ENCODE results near the gene ZNF385B. TPM values are rescaled to one million over a fixed set of nuclear protein-coding genes. Genes with fewer than 3 reads are reported as not detected.

Gene ZNF385B
- total and polyA plus RNA-seq, 9 donors, result 3.9 to 17.1 (median 12.5) TPM

DNA sequence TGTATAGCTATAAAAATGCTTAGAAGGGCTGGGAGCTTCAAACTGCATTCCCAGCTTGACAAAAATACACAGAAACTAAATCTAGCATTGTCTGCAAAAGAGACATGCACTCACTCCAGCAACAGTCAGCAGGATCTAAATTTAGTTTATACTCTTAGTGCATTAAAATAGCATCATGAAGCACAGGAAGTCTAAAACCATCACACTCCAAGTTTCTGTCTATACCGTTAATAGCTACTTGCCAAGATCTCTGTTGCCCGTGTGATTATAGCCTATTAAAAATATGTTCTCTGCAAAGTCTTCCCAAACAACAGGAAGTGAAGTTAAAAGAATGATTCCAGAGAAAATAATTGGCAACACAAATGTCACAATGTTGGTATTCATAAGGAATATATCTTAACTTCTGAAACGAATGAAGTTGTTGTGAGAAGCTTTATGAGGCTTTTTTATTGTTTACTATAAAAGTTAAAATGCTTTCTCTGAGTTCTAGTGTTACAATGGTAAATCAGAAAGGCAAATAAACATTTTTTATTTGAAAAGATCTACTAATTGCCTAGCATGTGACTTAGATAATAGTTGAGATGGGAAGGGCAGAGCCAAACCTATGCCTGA is 184.2 kb downstream of the ZNF385B start:
- no peaks in the 10 kb centered on the region for H3K27me3 ChIP-seq (ENCODE audit: control insufficient read depth, insufficient read depth, low read length)
- H3K4me3 ChIP-seq (ENCODE audit: low read length), result no peak overlapping the region
- H3K4me1 ChIP-seq (ENCODE audit: control insufficient read depth, insufficient read depth, low read length), result peaks cover 6% of the 10 kb centered on the region
- peak; percentile 81 for DNase-seq
- H3K9me3 ChIP-seq (replicated peaks; ENCODE audit: control insufficient read depth, low read depth, low read length), result no peaks in the 10 kb centered on the region
- H3K36me3 ChIP-seq (ENCODE audit: control insufficient read depth, insufficient read depth, low read length), result no peaks in the 10 kb centered on the region
- no CpG with 5 or more reads among the region's 3 CpGs for whole genome bisulfite sequencing (ENCODE audit: insufficient coverage)
- H3K27ac ChIP-seq (ENCODE audit: low read length), result peak overlapping the region; percentile 57

DNA sequence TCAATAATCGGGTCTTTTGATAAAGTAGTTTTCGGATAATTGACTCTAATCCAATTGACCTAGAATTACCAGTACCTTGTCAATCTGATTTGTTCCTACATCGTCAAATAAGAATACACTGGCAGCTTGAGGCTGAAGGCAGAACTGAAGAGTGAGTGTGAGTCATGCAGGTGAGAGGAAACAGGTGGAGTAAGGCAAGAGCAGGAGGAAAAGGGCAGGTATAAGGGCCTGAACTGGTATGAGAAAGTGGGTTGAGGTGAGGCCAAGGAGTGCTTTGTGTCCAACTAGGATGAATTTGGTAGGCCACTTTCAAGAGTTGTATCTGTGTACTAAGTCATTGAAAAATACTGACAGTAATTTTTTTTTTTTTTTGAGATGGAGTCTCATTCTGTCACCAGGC is 186.0 kb downstream of the ZNF385B start:
- H3K9me3 ChIP-seq (replicated peaks; ENCODE audit: control insufficient read depth, low read depth, low read length), result no peaks in the 10 kb centered on the region
- DNase-seq, result no peak
- H3K4me3 ChIP-seq (ENCODE audit: low read length), result no peak overlapping the region
- H3K27me3 ChIP-seq (ENCODE audit: control insufficient read depth, insufficient read depth, low read length), result no peaks in the 10 kb centered on the region
- peaks cover 6% of the 10 kb centered on the region for H3K4me1 ChIP-seq (ENCODE audit: control insufficient read depth, insufficient read depth, low read length)
- no peaks in the 10 kb centered on the region for H3K36me3 ChIP-seq (ENCODE audit: control insufficient read depth, insufficient read depth, low read length)
- WGBS (ENCODE audit: insufficient coverage), result no CpG with 5 or more reads among the region's 3 CpGs
- H3K27ac ChIP-seq (ENCODE audit: low read length), result no peak overlapping the region

DNA sequence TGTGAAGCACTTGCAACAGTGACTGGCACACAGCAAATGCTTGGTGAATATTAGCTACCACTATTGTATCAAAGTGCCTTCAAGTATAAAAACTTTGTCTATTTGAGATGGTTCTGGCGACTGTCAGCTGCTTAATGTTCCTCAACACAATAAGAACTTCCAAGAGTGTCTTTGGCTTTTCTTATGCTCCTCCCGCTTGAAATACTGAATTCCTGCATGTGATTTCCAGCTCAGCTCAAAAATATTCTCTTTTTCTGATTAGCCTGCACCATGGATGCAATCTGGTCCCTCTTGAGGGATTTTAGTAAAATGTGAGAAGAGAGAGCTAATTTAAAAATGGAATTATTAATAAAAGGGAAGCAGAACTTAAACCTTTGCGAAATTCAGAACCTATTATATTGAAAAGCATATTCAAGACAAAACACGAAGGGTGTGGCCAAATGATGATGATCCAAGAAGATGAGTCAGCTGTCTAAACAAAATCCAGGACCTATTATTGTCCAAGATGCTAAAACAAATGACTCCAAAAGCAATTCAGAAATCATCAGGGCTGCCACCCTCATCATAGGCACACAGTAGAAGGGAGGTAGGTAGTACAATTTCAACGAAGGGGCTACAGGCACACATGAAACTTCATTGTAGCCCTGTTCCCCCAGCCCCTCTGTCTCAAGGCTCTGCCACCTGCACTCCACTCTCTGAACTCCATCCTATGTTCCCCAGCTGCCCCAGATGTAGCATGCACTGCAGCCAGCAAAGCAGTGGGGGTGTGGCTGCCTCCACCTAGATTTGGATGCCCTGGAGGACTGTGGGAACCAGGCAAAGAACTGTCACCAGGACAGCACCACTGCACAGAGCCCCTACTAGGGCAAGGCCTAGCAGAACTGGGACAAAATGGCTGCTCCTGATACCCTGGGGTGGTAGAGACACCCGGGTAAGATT is 190.1 kb downstream of the ZNF385B start:
- DNase-seq, result no peak
- H3K27me3 ChIP-seq (ENCODE audit: control insufficient read depth, insufficient read depth, low read length), result no peaks in the 10 kb centered on the region
- 57% methylated on average over 1 of the region's 6 CpGs for WGBS (ENCODE audit: insufficient coverage)
- H3K4me1 ChIP-seq (ENCODE audit: control insufficient read depth, insufficient read depth, low read length), result peaks cover under 1% of the 10 kb centered on the region
- H3K36me3 ChIP-seq (ENCODE audit: control insufficient read depth, insufficient read depth, low read length), result no peaks in the 10 kb centered on the region
- no peak overlapping the region for H3K4me3 ChIP-seq (ENCODE audit: low read length)
- H3K27ac ChIP-seq (ENCODE audit: low read length), result no peak overlapping the region
- H3K9me3 ChIP-seq (replicated peaks; ENCODE audit: control insufficient read depth, low read depth, low read length), result no peaks in the 10 kb centered on the region

DNA sequence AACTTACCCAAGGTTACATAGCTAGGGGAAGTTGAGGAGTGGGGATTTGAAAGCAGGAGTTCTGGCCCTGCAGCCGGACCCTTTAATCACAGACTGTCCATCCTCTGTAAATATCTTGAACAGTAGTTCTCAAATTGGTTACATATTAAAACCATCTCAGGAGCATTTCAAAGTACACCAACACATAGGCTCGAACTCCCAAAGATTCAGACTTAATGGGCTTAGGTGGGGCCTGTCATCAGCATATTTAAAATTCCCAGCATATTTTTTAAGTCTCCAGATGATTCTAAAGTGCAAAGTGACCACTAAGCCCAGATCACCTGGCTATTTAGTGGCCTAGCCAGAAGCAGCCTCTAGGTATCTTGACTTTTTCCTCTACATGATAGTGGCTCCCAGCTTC is 192.2 kb downstream of the ZNF385B start:
- WGBS (ENCODE audit: insufficient coverage), result no CpG with 5 or more reads among the region's 2 CpGs
- DNase-seq, result no peak
- Histone ChIP-seq H3K4me1 (ENCODE audit: control insufficient read depth, insufficient read depth, low read length) (no peaks in the 10 kb centered on the region), H3K36me3 (ENCODE audit: control insufficient read depth, insufficient read depth, low read length) (no peaks in the 10 kb centered on the region), H3K27me3 (ENCODE audit: control insufficient read depth, insufficient read depth, low read length) (no peaks in the 10 kb centered on the region), H3K27ac (ENCODE audit: low read length) (no peak overlapping the region), H3K4me3 (ENCODE audit: low read length) (no peak overlapping the region), H3K9me3 (replicated peaks; ENCODE audit: control insufficient read depth, low read depth, low read length) (no peaks in the 10 kb centered on the region)

DNA sequence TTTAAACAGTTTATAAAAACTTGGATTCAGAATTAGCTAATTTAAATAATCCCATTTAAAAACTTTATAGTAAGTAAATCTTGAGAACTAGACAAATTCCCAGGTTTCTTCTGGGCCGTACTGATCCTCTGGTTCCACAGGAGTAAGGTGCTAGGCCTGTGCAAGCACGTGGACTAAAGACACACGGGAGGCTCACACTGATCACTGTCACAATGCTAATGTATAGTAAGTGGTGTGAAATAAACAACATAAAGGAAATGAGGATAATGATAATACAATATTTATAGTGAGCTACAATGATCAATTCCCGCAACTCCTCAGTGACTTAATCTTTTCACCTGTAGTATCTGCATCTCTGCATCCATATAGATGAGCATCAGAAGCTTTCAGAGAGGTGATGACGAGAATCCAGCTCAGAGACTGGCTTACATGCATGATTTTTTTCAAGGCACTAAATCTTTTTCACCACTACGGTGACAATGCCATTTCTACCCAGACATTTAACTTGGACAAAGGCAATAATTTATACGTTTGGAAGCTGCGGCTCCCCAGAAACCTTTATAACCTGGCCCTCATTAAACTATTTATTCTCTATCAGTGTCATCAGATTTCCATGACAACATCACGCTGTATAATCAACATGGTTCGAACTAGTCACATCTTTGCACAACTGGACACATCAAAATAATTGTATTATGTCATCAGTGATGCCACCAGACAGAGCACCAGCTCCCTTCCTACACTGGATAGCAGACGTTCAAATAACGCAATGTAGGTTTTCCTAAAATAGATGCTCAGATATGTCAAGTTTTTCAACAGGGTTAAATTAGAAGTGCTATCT is 196.2 kb downstream of the ZNF385B start:
- Histone ChIP-seq H3K36me3 (ENCODE audit: control insufficient read depth, insufficient read depth, low read length) (no peaks in the 10 kb centered on the region), H3K4me1 (ENCODE audit: control insufficient read depth, insufficient read depth, low read length) (no peaks in the 10 kb centered on the region), H3K27me3 (ENCODE audit: control insufficient read depth, insufficient read depth, low read length) (no peaks in the 10 kb centered on the region), H3K4me3 (ENCODE audit: low read length) (no peak overlapping the region), H3K27ac (ENCODE audit: low read length) (no peak overlapping the region), H3K9me3 (replicated peaks; ENCODE audit: control insufficient read depth, low read depth, low read length) (no peaks in the 10 kb centered on the region)
- DNase-seq, result no peak
- WGBS (ENCODE audit: insufficient coverage), result 92% methylated on average over 6 of the region's 12 CpGs

DNA sequence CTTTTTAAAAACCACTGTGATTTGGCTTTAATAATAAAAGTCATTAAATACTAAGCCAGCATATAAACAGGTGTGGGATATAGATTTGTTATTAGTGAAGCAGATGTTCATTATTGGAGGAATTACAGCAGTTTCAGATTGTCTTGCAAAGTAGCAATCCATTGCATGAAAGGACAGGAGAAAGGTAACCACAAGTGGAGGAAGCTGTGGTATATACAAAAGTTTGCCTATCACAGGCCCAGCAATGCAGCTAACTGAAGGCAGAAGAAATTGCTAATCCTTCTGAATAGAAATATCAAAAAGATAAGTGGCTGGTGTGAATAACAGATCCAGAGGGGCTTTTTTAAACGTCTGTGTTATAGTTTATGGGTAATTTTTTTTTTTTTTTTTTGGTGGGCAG is 199.4 kb downstream of the ZNF385B start:
- WGBS (ENCODE audit: insufficient coverage), result no CpG with 5 or more reads among the region's 1 CpG
- no peaks in the 10 kb centered on the region for H3K27me3 ChIP-seq (ENCODE audit: control insufficient read depth, insufficient read depth, low read length)
- no peak overlapping the region for H3K4me3 ChIP-seq (ENCODE audit: low read length)
- no peaks in the 10 kb centered on the region for H3K4me1 ChIP-seq (ENCODE audit: control insufficient read depth, insufficient read depth, low read length)
- no peaks in the 10 kb centered on the region for H3K36me3 ChIP-seq (ENCODE audit: control insufficient read depth, insufficient read depth, low read length)
- DNase-seq, result no peak
- H3K9me3 ChIP-seq (replicated peaks; ENCODE audit: control insufficient read depth, low read depth, low read length), result no peaks in the 10 kb centered on the region
- H3K27ac ChIP-seq (ENCODE audit: low read length), result no peak overlapping the region

DNA sequence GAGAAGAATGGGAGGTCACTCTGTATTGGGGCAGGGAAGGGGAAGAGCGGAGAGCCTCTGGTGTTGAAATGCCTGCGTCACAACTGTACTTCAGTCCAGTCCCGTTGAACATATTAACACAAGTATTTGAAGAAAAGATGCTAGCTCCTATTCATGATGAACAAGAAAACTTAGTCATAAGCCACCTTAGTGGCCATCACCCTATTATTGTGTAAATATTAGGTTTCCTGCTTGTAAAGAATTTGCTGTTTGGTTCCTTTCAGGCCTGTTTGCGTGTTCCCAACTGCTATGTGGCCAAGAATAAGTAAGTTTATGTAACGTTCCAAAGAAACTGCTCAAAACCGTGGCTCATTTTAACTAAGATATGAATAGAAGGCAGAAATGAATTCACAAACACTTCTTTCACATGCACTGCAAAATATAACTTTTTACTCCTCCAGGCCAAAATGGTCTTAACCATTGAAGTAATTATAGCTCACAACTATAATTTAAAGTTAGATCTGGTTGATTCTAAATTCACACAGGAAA is 204.3 kb downstream of the ZNF385B start:
- H3K36me3 ChIP-seq (ENCODE audit: control insufficient read depth, insufficient read depth, low read length), result no peaks in the 10 kb centered on the region
- no peaks in the 10 kb centered on the region for H3K4me1 ChIP-seq (ENCODE audit: control insufficient read depth, insufficient read depth, low read length)
- H3K27me3 ChIP-seq (ENCODE audit: control insufficient read depth, insufficient read depth, low read length), result no peaks in the 10 kb centered on the region
- no peak overlapping the region for H3K27ac ChIP-seq (ENCODE audit: low read length)
- no CpG with 5 or more reads among the region's 6 CpGs for WGBS (ENCODE audit: insufficient coverage)
- no peak for DNase-seq
- no peaks in the 10 kb centered on the region for H3K9me3 ChIP-seq (replicated peaks; ENCODE audit: control insufficient read depth, low read depth, low read length)
- no peak overlapping the region for H3K4me3 ChIP-seq (ENCODE audit: low read length)

DNA sequence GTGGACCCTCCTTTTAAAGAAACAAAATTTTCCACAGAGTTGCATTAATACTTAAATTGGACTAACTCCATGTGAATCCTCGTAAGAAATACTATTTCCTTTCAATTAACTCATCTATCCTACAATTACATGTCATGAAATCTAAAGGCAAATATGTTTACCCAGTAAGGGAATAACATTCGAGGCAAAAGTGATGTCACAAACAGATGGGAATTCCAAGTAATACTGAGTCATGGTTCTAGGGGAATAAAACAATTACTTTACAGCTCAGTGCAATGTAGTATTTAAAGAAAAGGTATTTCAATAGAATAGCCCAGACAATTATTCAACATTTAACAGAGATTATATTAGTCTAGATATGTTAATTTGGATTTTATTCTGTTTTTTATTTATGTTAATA is 205.8 kb downstream of the ZNF385B start:
- Histone ChIP-seq H3K4me1 (ENCODE audit: control insufficient read depth, insufficient read depth, low read length) (no peaks in the 10 kb centered on the region), H3K27me3 (ENCODE audit: control insufficient read depth, insufficient read depth, low read length) (no peaks in the 10 kb centered on the region), H3K4me3 (ENCODE audit: low read length) (no peak overlapping the region), H3K27ac (ENCODE audit: low read length) (no peak overlapping the region), H3K36me3 (ENCODE audit: control insufficient read depth, insufficient read depth, low read length) (no peaks in the 10 kb centered on the region), H3K9me3 (replicated peaks; ENCODE audit: control insufficient read depth, low read depth, low read length) (no peaks in the 10 kb centered on the region)
- WGBS (ENCODE audit: insufficient coverage), result no CpG with 5 or more reads among the region's 2 CpGs
- DNase-seq, result no peak

DNA sequence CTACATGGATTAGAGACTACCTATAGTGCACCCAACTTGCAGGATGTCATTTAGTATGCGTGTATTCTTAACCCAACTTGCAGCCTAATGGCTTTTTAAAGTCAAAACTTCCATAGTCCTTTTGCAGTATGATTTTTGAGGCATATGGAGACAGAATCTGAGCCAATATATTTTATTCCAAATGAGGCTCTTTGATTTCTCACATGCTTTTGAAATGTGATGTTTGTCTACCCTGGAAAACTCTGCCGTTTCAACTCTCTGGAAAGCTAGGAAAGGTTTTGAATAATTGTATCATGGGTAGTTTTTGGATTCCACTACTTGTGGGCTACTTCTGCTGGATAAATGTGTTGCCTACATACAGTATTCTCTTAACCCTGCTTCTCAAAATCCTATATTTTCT is 206.6 kb downstream of the ZNF385B start:
- H3K4me3 ChIP-seq (ENCODE audit: low read length), result no peak overlapping the region
- H3K9me3 ChIP-seq (replicated peaks; ENCODE audit: control insufficient read depth, low read depth, low read length), result no peaks in the 10 kb centered on the region
- no peaks in the 10 kb centered on the region for H3K4me1 ChIP-seq (ENCODE audit: control insufficient read depth, insufficient read depth, low read length)
- no peak overlapping the region for H3K27ac ChIP-seq (ENCODE audit: low read length)
- no peaks in the 10 kb centered on the region for H3K36me3 ChIP-seq (ENCODE audit: control insufficient read depth, insufficient read depth, low read length)
- no peak for DNase-seq
- no CpG with 5 or more reads among the region's 2 CpGs for WGBS (ENCODE audit: insufficient coverage)
- no peaks in the 10 kb centered on the region for H3K27me3 ChIP-seq (ENCODE audit: control insufficient read depth, insufficient read depth, low read length)

DNA sequence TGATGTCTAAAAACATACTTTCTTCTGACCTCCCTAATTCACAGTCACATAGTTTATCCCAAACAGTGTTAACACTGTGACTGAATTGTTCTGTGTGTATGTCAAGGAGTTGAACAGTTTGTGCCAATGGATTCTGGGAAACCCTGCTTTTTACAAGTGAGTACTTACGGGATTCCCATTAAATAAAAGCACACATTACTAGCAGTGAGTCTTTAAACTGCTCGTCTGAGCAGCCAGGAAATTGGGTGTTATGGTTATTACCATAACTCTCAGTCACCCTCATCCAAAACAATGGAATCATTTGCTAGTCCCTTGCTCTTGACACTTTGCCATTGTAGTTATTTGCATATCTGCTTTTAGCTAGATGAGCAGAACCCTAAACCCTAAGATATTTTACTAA is 209.1 kb downstream of the ZNF385B start:
- no CpG with 5 or more reads among the region's 2 CpGs for WGBS (ENCODE audit: insufficient coverage)
- Histone ChIP-seq H3K4me1 (ENCODE audit: control insufficient read depth, insufficient read depth, low read length) (peaks cover under 1% of the 10 kb centered on the region), H3K9me3 (replicated peaks; ENCODE audit: control insufficient read depth, low read depth, low read length) (no peaks in the 10 kb centered on the region), H3K36me3 (ENCODE audit: control insufficient read depth, insufficient read depth, low read length) (no peaks in the 10 kb centered on the region), H3K27ac (ENCODE audit: low read length) (no peak overlapping the region), H3K27me3 (ENCODE audit: control insufficient read depth, insufficient read depth, low read length) (no peaks in the 10 kb centered on the region), H3K4me3 (ENCODE audit: low read length) (no peak overlapping the region)
- no peak for DNase-seq

All from muscle of leg (tissue), 11 donors.